Sciatic nerve (tissue), 2 donors: Measurements from ENCODE around the gene MED16. TPM values are rescaled to one million over a fixed set of nuclear protein-coding genes. Genes with fewer than 3 reads are reported as not detected.
"Not testable (repeated sequence)": the region's sequence is repeated elsewhere in the genome, so short reads cannot be mapped to it uniquely, and the experiment has no call there.

Source experiments
- ATAC-seq: fragments of 200-7000 bp; cut with Tn5 transposase; one replicate; pipeline ENCODE4 v1.9.1; 2020; ENCODE audit warnings: mild to moderate bottlenecking, moderate library complexity
- DNase-seq: peaks from one replicate; pipeline ENCODE4 v3.0.0-alpha.2; 2020; ENCODE audit warnings: low spot score
- intact Hi-C: fragments of 100-400 bp; cut with DNase I; formaldehyde crosslinking; loops from one replicate; pipeline ENCODE4 v1.14.2; 2022
- total RNA-seq: library from RNA; stranded (reverse); fragmentation: NEBNext Ultra II Directional; extraction: Animal tissue kit (Norgen Biotek cat#: 25700); gene quantifications from one replicate; pipeline ENCODE4 v1.2.1, GENCODE V29; 2021
- donor health status: DM: no; HTN: no; CAD: no.
- donor health status: DM: no; HTN: no; CAD: no.

Gene MED16
- total RNA-seq, 1 donor from 2014 or later, result 55.7 TPM

DNA sequence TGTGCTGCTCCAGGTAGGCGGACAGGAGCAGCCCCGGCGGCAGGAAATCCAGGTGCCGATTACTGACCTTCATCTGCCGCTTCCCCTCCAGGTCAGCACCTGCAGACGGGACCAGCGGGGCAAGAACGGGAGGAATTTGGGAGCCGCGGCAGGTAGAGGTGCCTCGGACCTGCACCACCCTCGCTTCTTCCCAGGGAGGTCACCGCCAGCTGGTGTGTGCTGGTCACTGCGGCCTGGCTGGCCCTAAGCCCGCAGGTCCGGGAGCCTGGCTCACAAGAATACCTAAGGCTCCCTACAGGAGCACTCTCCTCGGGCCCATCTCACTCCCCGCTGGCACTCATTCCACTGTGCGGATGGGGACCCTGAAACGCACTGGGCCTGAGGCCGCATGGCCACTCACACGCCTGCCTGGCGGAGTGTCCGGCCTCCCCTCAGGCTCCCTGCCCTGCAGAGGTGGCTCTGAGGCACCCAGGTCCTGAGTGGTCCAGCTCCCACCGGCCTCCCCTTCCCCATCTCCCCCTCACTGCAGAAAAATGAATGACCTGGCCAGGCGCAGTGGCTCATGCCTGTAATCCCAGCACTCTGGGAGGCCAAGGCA lies 4.6 kb upstream of the MED16 start:
- intact Hi-C loops, result no loop called here

DNA sequence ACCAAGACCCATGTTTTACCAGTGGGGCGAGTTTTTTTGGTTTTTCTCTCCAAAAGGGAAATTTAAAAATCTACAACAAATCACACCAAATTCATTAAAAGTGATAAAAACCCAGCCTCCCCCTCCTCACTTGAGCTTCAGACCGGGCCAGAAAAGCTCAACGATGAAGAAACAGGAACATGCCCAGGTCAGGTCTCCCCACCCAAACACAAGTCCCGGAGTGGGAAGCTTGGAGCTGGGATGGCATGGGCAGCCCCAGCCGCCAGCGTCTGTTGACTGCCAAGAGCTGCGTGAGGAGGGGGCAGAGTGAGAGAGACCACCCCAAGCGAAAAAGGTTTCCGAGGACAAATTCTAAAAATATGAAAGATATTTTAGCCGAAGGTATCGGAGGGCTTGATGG lies 4.0 kb upstream of the MED16 start:
- ATAC-seq, result no peak
- intact Hi-C loops, result no loop called here
- no peak for DNase-seq

More for the DNA sequence above, 4.6 kb upstream of the MED16 start:
- DNase-seq (no peak), ATAC-seq (no peak)

DNA sequence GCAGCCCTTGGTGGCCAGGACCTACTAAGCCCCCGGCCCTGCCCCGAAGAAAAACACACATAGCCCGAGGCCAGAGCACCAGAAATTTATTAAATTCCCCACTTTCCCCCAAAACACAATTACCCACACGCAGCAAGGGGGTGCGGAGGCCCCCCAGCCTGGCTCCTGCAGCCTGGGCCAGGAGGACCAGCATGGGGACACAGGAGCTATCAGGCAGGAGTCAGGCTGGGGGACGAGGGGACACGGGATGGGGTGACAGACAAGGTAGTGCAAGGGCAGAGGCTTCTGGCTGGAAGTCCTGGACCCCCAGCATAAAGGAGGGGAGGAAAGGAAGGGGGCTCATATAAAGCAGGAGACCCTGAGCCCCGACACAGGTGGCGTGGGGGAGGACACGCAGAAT lies 3.4 kb upstream of the MED16 start:
- ATAC-seq (no peak), DNase-seq (no peak)
- intact Hi-C loops, result no loop called here

DNA sequence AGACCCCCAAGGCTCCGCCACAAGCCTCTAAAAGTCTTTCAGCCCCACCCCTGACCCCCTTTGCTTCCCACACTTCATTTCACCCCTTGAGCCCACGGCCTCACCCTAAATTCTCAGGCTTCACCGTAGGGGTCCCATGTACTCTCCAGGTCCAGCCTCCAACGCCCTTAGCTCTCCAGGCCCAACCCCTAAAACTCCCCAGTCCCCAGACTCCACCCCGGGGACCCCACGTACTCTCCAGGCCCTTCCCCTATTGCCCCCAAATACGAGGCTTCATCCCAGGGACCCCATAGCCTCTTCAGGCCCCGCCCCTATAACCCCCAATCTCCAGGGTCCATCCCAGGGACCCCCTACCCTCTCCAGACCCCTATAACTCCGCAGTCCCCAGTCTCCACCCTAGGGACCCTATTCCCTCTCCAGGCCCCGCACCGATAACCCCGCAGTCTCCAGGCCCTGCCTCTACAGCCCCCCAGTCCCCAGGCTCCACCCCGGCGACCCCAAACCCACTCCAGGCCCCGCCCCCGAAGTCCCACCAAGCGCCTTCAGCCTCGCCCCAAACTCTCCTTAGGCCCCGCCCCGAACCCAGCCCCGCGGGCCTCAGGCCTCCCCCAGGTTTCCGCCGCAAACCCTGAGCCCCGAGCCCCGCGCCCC lies 619 bp downstream of the MED16 start:
- DNase-seq (peak; percentile 80), ATAC-seq (no peak)
- intact Hi-C loops, result no loop called here

DNA sequence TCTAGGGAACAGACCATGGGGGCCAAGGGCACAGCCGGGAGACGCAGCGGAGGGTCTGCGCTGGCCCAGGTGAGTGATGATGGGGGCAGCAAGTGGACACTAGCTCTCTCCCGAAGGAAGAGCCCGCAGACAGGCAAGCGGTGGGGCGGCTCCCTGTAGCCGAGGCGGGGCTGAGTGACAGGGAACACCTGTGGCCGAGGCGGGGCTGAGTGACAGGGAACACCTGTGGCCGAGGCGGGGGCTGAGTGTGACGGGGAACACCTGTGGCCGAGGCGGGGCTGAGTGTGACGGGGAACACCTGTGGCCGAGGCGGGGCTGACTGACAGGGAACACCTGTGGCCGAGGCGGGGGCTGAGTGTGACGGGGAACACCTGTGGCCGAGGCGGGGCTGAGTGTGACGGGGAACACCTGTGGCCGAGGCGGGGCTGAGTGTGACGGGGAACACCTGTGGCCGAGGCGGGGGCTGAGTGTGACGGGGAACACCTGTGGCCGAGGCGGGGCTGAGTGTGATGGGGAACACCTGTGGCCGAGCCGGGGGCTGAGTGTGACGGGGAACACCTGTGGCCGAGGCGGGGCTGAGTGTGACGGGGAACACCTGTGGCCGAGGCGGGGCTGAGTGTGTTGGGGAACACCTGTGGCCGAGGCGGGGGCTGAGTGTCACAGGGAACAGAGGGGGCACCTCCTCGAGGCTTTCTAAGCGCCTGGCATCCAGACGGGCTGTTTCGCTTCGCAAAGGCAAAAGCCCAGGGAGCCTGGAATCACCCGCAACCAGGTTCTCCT lies 1.4 kb downstream of the MED16 start:
- DNase-seq, intact Hi-C loops, ATAC-seq: not testable (repeated sequence)

DNA sequence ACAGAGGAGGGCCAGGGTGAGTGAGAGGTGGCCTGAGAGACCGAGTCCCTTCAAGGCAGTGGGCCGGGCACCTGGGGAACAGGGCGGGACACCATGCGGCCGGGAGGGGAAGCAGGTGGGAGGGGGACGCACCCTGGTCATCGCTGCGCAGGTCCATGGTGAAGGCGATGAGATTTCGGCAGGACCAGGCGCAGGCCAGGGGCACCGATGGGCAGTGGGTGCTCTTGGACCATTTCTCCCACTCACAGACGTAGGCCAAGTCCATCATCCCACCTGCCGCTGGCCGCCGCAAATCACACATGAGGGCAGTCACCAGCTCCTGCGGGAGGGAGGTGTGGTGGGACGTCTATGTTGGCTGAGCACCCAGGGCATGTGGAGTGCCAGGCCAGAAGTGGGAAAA lies 2.2 kb downstream of the MED16 start:
- no peak for DNase-seq
- intact Hi-C loops, result no loop called here

DNA sequence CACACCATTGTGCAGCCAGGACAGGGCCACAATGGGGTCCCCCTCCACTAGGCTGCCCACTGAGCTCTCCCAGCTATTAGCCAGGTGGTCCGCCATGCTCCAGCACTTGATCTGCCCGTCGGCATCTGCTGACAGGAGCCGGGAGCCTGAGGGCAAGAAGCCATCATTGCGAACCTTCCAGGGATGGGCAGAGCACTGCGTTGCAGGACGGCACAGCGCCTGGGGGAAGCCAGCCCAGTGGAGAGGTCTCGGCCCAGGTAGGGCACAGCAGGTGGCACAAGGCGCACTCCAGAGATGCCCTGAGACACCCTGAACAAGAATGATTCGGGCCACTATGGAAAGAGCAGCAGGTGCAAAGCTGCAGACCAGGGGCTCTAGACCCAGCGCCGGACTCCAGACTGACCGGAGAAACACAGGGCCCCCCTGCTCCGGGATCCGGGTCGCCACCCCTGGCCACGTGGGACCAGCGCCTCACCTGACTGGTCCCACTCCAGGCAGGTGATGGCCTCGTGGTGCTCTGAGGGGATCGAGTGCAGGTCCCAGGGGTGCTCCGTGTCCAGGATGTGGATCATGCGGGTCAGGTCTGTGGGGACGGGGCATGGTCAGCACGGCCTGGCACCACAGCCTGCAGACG lies 3.2 kb downstream of the MED16 start:
- ATAC-seq (no peak), DNase-seq (no peak)
- intact Hi-C loops, result no loop called here

More for the DNA sequence above, 2.2 kb downstream of the MED16 start:
- ATAC-seq, result no peak

DNA sequence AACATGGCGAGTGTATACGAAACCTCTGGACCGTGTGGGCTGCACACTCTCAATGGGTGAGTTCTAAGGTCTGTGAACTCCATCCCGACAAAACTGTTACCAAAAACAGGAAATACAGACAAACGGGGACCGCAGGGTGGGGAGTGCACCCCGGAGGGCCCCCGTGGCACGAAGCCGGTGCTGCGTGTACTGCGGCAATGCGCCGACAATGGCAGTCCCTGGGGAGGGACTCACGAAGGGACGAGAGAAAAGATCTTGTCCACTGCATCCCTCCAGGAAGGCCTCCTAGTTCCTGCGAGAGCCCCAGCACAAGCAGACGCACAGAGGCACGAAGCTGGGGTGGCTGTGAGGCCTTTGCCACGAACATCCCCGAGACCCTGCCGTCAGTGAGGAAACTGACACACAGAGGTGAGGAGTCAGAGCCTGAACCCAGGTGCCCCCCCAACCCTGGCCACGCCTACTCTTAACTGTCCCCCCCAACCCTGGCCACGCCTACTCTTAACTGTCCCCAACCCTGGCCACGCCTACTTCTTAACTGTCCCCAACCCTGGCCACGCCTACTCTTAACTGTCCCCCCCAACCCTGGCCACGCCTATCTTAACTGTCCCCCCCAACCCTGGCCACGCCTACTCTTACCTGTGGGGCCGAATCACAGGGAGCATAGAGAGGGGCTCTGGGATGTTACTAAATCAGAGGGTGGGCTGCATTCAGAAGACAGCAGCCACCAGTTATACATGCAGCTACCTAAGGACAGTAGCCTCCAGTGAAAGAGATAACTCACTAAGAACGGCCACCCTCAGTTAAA lies 4.2 kb downstream of the MED16 start:
- no peak for DNase-seq
- ATAC-seq, result no peak
- intact Hi-C loops, result no loop called here

DNA sequence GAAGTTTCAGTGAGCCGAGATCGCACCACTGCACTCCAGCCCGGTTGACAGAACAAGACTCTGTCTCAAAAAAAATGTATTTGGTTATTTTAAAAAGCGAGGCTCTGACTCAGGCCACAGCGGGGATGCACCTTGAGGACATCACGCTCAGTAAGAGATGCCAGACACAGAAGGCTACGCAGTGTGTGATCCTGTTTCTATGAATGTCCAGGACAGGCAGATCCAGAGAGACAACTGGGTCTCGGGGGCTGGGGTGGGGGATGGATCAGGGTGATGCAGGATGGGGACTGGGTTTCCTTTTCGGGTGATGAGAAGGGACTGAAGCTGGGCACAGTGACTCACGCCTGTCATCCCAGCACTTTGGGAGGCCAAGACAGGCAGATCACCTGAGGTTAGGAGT lies 5.4 kb downstream of the MED16 start:
- intact Hi-C loops, result no loop called here
- DNase-seq (no peak), ATAC-seq (no peak)

DNA sequence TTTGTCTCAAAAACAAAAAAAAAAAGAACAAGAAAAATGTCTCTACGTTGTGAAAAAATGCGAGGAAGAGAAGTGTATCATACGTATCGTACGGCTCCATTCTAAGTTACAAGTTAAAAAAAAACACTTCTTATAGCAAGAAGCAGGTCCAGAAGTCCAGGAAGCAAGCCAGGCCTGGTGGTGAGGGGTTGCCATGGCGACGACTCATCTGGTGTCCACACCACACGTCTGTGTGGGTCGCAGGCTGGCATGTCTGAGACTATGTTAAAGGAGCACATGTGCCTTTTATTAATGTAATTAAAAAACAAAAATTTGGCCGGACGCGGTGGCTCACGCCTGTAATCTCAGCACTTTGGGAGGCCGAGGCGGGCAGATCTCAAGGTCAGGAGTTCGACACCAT lies 5.9 kb downstream of the MED16 start:
- no peak for DNase-seq
- intact Hi-C loops, result no loop called here
- no peak for ATAC-seq

DNA sequence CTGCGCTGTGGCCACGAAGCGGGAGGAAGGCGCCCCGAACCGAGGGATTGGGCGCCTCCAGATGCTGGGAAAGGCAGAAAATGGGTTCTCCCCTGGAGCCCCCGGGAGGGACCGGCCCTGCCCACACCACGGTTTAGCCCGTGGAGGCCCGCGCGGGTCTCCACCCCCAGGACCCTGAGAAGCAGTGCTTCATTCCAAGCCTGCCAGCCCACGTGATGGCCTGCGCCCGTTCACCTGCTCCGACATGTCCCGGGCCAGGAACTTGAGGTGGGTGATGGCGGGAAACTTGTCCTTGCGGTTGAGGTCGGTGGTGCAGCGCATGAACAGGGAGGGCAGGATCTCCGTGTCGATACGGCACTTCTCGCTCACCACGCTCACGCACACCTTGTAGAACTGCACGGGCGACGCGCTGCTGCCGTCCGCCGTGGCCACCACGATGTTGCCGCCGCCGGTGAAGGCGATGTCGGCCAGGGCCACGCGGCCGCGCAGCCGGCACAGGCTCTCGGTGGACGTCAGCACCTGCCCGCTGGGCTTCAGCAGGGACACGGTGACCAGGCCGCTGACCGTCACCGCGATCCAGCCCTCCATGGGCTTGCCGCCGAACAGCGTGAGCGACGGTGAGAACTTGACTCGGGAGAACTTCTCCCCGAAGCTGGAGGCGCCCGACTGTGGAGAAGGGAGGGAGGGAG lies 7.3 kb downstream of the MED16 start:
- DNase-seq (no peak), ATAC-seq (no peak)
- intact Hi-C loops, result no loop called here

DNA sequence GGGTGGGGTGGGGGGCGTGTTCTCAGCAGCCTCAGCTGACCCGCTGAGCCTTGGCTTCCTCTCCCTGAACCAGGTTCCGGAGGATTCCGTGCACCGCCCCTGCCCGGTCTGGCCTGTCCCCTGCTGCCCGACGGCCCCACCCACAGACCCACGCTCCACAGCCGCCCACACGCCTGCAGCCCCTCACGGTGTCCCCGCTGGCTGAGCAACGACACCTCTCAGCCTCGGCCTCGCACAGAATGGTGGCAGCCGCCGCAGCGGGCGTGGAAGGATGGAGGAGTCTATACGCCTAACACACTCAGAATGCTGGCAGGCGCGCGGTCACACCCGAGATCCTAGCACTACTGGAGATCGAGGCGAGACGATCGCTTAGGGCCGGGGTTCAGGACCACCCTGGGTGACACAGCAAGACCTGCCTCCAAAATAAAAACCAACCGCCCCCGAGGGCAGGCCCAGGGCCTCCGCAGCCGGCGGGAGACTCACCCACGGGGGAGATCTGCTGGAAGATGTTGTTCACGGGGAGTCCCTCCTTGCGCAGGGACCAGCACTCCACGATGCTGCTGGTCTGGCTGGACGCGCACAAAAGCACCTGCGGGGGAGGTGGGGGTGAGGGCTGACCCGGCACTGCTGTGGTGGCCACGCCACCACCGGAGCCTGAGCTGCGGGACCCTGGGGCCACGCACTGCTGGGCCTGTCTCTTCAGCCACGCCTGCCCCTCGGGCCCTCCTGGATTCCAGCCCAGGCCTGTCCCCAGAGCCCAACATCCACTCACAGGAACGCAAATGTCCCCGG lies 8.4 kb downstream of the MED16 start:
- DNase-seq (no peak), ATAC-seq (no peak)
- intact Hi-C loops, result no loop called here

DNA sequence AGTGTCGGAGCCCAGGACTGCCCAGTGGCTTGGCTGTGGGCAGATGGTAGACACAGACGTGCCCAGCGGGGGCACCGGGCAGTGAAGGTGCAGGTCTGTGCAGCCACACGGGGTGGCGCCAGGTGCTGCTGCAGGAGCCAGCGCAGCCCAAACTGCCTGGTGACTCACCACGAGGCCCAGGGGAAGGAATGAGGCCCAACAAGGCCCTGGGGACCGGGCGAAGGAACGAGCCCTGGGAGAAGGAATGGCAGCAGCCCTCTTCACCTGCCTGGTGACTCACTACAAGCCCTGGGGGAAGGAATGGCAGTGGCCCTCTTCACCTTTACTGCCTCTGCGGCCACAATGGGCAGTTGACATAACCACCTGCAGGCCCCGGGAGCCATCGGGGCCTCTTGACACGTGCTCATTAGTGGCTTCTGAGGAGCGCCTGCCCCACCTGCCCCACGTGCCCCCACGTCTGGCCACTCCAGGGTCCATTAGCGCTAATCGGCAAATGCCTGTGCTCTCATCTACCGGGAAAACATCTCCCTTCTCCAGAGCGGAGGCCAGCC lies 9.3 kb downstream of the MED16 start:
- no peak for DNase-seq
- no peak for ATAC-seq
- intact Hi-C loops, result no loop called here

DNA sequence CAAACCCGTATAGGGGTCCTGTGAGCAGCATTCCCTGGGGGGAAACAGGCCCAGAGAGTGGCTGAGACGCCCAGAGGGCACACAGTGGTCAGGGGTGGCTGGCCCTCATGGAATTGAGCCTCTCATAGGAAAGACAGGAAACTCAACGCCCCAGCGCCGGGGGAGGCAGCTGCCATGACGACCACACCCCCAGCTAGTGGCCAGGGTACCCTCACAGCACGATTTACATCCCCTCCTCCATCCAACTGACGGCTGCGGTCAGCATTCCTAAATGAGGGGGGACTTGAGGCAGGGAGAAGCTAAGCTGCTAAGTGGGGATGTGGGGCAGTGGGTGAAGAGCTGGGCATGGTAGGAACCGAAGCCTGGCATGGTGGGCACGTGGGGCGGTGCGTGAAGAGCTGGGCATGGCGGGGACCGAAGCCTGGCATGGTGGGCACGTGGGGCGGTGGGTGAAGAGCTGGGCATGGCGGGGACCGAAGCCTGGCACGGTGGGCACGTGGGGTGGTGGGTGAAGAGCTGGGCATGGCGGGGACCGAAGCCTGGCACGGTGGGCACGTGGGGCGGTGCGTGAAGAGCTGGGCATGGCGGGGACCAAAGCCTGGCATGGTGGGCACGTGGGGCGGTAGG lies 10.0 kb downstream of the MED16 start:
- DNase-seq (no peak), ATAC-seq (no peak)
- intact Hi-C loops, result no loop called here

DNA sequence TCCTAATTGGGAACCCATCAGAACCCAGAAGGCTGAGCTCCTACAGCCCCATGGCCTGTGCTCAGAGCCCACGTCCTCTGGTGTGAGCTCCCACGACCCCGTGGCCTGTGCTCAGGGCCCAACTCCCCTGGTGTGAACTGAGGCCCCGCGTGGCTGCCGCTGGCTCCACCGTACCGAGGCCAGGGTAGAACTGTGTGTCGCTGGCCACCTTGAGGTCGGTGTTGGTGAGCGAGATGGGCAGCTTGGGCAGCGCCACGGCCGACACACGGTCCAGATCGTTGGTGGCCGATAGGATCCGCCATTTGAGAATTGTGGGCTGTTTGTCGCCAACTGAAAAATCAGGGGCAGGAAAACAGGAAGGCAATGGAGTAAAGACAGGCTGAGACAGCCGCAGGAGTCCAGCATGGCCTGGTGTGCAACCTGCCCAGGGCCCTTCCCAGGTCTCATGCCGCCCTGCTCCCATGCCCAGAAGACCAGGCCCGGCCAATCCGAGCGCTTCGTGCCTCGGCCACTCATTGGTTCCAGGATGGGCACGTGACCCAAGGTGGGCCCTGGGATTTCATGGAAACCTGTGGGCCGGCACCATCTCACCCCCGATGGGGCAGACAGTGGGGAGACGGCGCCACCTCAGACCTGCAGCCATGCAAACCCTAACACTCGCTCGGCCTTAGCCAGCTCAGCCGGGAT lies 11.5 kb downstream of the MED16 start:
- intact Hi-C loops, result no loop called here
- no peak for DNase-seq
- ATAC-seq, result peak; percentile 9

DNA sequence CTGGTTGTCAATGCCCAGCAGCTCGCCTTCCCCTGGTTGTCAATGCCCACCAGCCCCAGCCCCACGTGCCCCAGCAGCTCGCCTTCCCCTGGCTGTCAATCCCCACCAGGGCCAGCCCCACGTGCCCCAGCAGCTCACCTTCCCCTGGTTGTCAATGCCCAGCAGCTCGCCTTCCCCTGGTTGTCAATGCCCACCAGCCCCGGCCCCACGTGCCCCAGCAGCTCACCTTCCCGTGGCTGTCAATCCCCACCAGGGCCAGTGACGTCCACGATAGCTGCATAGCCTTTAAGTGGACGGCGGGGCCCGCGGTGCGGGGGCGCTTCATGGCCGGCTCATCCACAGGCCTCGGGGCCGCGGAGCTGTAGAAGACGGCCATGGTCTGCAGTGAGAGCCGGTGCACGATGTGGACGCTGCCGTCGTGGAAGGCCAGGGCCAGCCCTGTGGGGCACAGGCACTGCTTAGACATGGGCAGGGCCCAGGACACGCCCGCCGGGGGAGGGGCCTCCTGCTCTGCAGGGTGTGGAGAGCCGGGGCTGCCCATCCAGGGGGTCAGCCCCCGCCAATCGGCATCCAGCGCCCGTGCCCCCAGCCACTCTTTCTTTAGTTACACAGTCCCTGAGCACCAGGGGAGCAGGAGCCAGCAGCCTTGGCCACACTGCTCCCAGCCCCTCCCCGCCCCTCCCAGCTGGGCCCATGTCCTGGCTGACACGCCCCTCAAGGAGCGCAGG lies 13.1 kb downstream of the MED16 start:
- intact Hi-C loops, result no loop called here
- DNase-seq (no peak), ATAC-seq (no peak)
